Ascending aorta (tissue), 2 donors: ENCODE results near the gene CRYGC. TPM values are rescaled to one million over a fixed set of nuclear protein-coding genes. Genes with fewer than 3 reads are reported as not detected.

Experiments
- DNase-seq, 2 donors: peaks; one replicate each; pipeline ENCODE4 v3.0.0-alpha.2; 2019; ENCODE audit warnings: low spot score in 2 of 2
- H3K27ac ChIP-seq, 2 donors: fragments of 200-600 bp; sonication (generic); one replicate each; pipeline ENCODE4 v1.5.1; 2016 to 2017; ENCODE audit warnings: mild to moderate bottlenecking in 1 of 2
- H3K27me3 ChIP-seq: fragments of 200-600 bp; sonication (generic); one replicate; pipeline ENCODE4 v1.5.1; 2017
- H3K36me3 ChIP-seq, 2 donors: fragments of 200-600 bp; sonication (generic); one replicate each; pipeline ENCODE4 v1.5.1; 2016
- H3K4me1 ChIP-seq, 2 donors: fragments of 200-600 bp; sonication (generic); one replicate each; pipeline ENCODE4 v1.5.1; 2016 to 2017; ENCODE audit warnings: mild to moderate bottlenecking in 1 of 2
- H3K4me3 ChIP-seq, 2 donors: fragments of 200-600 bp; sonication (generic); one replicate each; pipeline ENCODE4 v1.5.1; 2016 to 2017; ENCODE audit warnings: mild to moderate bottlenecking in 1 of 2
- H3K9me3 ChIP-seq, 2 donors: fragments of 200-600 bp; sonication (generic); one replicate each; pipeline ENCODE4 v1.5.1; 2016
- intact Hi-C: fragments of 100-400 bp; cut with DNase I; formaldehyde crosslinking; loops from one replicate; pipeline ENCODE4 v1.15.1; 2023
- total RNA-seq: library from RNA; depleted of rRNA; stranded (reverse); fragments of >200 nt; gene quantifications from one replicate; pipeline ENCODE4 v1.1.0, GENCODE V29; 2016
- TF ChIP-seq, protein P1 (sequence below), 3 experiments: fragments of 200-600 bp in 2 of 3; fragments of 450-650 bp in 1 of 3; sonication (generic) in 2 of 3; IDR thresholded peaks; one replicate each; pipeline ENCODE4 v1.5.1; 2016 to 2019; ENCODE audit warnings: antibody characterized with exemption in 3 of 3, mild to moderate bottlenecking in 1 of 3, moderate library complexity in 1 of 3

CRYGC gene, protein sequence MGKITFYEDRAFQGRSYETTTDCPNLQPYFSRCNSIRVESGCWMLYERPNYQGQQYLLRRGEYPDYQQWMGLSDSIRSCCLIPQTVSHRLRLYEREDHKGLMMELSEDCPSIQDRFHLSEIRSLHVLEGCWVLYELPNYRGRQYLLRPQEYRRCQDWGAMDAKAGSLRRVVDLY
- not detected for total RNA-seq

DNA sequence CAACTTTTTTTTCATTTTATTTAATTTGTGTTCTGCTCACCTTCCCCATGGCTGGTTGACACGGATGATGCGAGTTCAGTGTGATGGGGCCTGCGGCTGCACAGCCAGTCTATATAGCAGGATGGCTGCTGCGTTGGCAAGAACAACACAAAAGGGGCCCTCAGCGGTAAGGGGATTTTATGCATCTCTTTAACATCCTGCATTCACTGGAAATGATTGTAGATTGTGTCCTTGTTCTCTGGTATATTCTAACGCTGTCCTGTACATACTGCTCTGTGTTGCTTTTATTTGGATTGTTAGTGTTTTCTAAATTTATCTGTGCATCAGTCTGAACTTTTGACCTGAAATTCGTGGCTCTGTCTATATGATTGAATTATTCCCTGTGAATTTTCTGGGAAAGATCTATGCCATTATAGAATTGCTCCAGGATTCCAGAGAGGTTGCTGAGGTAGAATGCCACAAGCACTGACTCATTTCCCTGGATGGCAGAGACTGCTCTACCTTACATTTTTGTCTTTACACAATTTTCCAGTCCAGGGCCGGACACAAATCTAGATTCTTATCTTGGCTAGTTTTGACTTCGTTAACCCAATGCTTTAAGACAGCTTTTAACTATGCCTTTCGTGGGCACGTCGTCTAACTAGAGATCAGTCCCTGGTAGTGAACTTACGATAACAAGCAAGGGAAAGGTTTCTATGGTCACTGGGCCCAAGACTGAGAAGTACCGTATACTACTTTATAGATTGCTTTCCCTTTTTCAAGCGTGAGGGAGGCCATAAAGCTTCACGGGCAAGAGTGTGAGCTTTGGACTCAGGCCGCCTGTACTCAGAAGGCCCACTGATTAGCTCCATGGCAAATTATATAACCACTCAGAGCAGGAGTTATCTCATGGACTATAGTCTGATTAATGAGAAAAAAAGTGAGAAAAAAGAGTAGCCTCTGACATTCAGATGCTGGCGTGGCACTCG lies at the start of gene CRYGC:
CRYGC (minus strand) TSS at position 85 of the 968 bp plus-strand sequence; CDS start at position 49, 36 bp downstream.
- Histone ChIP-seq H3K9me3 (no peaks in the 10 kb centered on the region), H3K4me3 (no peak within 1 kb of the TSS), H3K27ac (no peak within 1 kb of the TSS), H3K4me1 (no peaks in the 10 kb centered on the region), H3K36me3 (no peaks in the 10 kb centered on the region), H3K27me3 (no peaks in the 10 kb centered on the region)
- no peak for DNase-seq
- intact Hi-C loops: no loop called here
- TF ChIP-seq, protein P1, sequence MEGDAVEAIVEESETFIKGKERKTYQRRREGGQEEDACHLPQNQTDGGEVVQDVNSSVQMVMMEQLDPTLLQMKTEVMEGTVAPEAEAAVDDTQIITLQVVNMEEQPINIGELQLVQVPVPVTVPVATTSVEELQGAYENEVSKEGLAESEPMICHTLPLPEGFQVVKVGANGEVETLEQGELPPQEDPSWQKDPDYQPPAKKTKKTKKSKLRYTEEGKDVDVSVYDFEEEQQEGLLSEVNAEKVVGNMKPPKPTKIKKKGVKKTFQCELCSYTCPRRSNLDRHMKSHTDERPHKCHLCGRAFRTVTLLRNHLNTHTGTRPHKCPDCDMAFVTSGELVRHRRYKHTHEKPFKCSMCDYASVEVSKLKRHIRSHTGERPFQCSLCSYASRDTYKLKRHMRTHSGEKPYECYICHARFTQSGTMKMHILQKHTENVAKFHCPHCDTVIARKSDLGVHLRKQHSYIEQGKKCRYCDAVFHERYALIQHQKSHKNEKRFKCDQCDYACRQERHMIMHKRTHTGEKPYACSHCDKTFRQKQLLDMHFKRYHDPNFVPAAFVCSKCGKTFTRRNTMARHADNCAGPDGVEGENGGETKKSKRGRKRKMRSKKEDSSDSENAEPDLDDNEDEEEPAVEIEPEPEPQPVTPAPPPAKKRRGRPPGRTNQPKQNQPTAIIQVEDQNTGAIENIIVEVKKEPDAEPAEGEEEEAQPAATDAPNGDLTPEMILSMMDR (IDR thresholded peaks at IDR 0.05): no peak

DNA sequence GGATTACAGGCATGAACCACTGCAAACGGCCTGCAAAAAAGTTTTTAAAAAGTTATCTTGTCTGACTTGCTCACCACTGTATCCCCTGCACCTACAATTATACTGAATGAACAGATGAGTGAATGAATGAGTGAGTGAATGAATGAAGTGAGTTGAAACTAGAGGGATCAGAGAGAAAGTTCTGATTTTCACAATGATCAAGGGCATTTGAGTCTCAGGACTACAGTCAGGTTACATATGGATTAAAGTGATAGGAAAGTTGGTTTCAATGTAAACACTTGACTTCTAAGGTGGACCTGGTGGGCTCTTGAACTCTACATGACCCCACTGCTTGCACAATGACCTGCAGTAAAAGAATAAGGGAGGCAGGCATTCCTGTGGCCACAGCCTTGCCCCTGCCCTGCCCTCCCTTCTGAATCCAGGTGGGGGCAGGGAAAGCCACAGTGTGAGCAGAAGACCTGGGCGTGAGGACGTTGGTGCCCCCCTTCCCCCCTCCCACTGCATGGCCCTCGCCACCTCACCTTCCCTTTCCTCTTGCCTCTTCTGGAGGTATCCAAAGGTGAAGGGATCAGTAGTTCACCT lies 49.5 kb upstream of the CRYGC start:
- H3K9me3 ChIP-seq: no peaks in the 10 kb centered on the region
- no peaks in the 10 kb centered on the region for H3K27me3 ChIP-seq
- intact Hi-C loops: no loop called here
- no peaks in the 10 kb centered on the region for H3K4me1 ChIP-seq
- H3K27ac ChIP-seq: no peak overlapping the region
- no peak for DNase-seq
- H3K36me3 ChIP-seq: no peaks in the 10 kb centered on the region
- TF ChIP-seq, protein P1 (IDR thresholded peaks at IDR 0.05): no peak
- H3K4me3 ChIP-seq: no peak overlapping the region

DNA sequence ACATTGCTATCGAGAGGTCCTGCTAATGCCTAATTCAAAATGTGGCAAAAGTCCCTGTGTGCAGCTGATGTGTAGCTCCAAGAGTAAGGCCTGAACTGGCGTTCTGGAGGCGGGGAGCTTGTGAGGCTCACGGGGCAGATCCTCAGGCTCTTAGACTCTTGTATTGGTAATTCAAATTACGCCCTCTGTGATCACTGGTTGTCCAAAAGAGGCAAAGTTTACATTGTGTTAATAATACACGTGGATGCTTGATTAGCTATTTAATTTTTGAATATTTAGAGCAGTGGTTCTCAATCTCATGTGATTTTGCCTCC lies 46.2 kb upstream of the CRYGC start:
- TF ChIP-seq, protein P1 (IDR thresholded peaks at IDR 0.05): no peak
- no peak for DNase-seq
- intact Hi-C loops: loop anchor here (1.0 kb wide), 2 partner anchors 80 to 91 kb away; partner anchors contain the start of genes IDH1 and PIKFYVE

DNA sequence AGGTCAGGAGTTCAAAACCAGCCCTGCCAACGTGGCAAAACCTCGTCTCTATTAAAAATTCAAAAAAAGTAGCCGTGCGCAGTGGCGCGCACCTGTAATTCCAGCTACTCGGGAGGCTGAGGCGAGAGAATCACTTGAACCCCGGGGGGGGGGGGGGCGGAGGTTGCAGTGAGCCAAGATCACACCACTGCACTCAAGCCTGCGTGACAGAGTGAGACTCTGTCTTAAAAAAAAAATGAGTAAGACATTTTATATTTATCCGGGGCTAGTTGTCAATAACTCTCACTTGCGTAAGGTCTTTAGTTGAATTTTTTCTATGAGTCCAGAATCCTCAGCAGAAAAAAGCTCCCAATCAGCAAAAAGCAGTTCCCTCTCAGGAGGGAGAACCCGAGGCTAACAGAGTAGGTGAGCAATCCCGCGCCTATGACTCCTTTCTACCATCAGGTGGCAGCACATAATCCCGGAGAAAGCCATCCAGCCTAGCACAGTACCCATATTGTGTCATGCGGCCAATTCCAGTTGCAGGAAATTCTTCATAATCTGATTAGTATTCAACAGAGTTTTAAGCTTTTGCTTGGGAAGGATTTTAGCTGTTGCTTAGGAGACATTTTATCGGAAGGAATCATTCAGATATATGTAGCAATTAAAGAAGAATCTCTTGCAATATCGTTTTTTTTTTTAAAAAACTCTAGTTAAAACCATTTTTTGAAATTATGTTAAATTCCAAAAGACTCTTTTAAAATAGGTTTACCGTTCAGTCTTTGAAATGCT lies 45.6 kb upstream of the CRYGC start:
- TF ChIP-seq, protein P1 (IDR thresholded peaks at IDR 0.05): peak; percentile 61 to 87 (median 78)
- no peaks in the 10 kb centered on the region for H3K4me1 ChIP-seq
- intact Hi-C loops: loop anchor here (1.0 kb wide), 2 partner anchors 80 to 91 kb away; partner anchors contain the start of genes IDH1 and PIKFYVE
- H3K4me3 ChIP-seq: no peak overlapping the region
- peak; percentile 35 to 88 for DNase-seq
- no peaks in the 10 kb centered on the region for H3K27me3 ChIP-seq
- no peaks in the 10 kb centered on the region for H3K36me3 ChIP-seq
- no peaks in the 10 kb centered on the region for H3K9me3 ChIP-seq
- H3K27ac ChIP-seq: no peak overlapping the region

More for the DNA sequence above, 46.2 kb upstream of the CRYGC start:
- Histone ChIP-seq H3K4me1 (no peaks in the 10 kb centered on the region), H3K4me3 (no peak overlapping the region), H3K27ac (no peak overlapping the region), H3K36me3 (no peaks in the 10 kb centered on the region), H3K27me3 (no peaks in the 10 kb centered on the region), H3K9me3 (no peaks in the 10 kb centered on the region)

DNA sequence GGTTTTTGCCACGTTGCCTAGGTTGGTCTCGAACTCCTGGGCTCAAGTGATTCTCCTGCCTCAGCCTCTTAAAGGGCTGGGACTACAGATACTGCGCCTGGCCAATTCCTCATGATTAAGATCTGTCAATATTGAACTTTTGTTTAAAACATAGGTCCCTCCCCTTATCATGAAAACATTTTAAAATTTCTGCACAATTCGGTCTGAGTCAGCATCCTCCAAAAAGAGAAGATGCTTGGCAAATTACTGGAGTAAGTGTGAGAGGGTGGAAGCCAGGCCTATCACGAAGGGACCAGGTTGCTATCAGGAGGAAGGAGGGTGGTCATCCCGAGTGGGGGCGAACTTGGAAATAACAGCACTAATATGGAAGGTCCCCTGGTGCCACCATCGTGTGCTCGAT lies 44.5 kb upstream of the CRYGC start:
- no peaks in the 10 kb centered on the region for H3K36me3 ChIP-seq
- H3K27ac ChIP-seq: no peak overlapping the region
- no peaks in the 10 kb centered on the region for H3K4me1 ChIP-seq
- no peak for DNase-seq
- intact Hi-C loops: no loop called here
- TF ChIP-seq, protein P1 (IDR thresholded peaks at IDR 0.05): no peak
- no peaks in the 10 kb centered on the region for H3K27me3 ChIP-seq
- no peaks in the 10 kb centered on the region for H3K9me3 ChIP-seq
- no peak overlapping the region for H3K4me3 ChIP-seq
